Measurements from ENCODE around the gene PURA. TPM values are rescaled to one million over a fixed set of nuclear protein-coding genes. Genes with fewer than 3 reads are reported as not detected.
A peak's percentile ranks its signal among the peaks of the same experiment; 100 is the strongest.

PURA gene
- total RNA-seq, 1 donor from 2014 or later, result 9.2 TPM

GRCh38 chr5:140112685-140113179, 1.2 kb upstream of the PURA start:
- Histone ChIP-seq H3K27ac (ENCODE audit: low read depth, low read length) (no peak overlapping the region), H3K4me1 (ENCODE audit: insufficient read depth, low read length) (peaks cover 33% of the 10 kb centered on the region), H3K4me3 (ENCODE audit: insufficient read depth, low read depth, low read length) (peak overlapping the region; percentile 65), H3K9ac (ENCODE audit: low read length) (peak overlapping the region; percentile 83), H3K9me3 (ENCODE audit: insufficient read depth, low read depth, low read length) (no peaks in the 10 kb centered on the region), H3K79me2 (ENCODE audit: insufficient read depth, low read length) (peaks cover 72% of the 10 kb centered on the region), H4K20me1 (ENCODE audit: insufficient read depth, low read length) (peaks cover 77% of the 10 kb centered on the region), H2AFZ (ENCODE audit: low read depth, low read length) (no peak overlapping the region), H3K36me3 (ENCODE audit: insufficient read depth, low read length) (no peaks in the 10 kb centered on the region), H3K27me3 (ENCODE audit: insufficient read depth, low read length) (peaks cover 37% of the 10 kb centered on the region), H3K4me2 (ENCODE audit: low read length) (peak overlapping the region; percentile 91)
- no peak overlapping the region for H3K27ac Mint-ChIP-seq (ENCODE audit: unreplicated experiment)
- H3K4me3 Mint-ChIP-seq (ENCODE audit: unreplicated experiment), result peak overlapping the region; percentile 80
- FAIRE-seq, result no peak
- no peaks in the 10 kb centered on the region for H3K36me3 Mint-ChIP-seq (ENCODE audit: low read depth, unreplicated experiment)
- H3K27me3 Mint-ChIP-seq (ENCODE audit: low read depth, unreplicated experiment), result peaks cover 34% of the 10 kb centered on the region
- H3K9me3 Mint-ChIP-seq (ENCODE audit: unreplicated experiment), result no peaks in the 10 kb centered on the region
- peaks cover 27% of the 10 kb centered on the region for H3K4me1 Mint-ChIP-seq (ENCODE audit: low read depth, unreplicated experiment)
- TF ChIP-seq CTCF (IDR thresholded peaks at IDR 0.05; ENCODE audit: insufficient read depth, low read depth, low read length) (no peak), EZH2 (IDR thresholded peaks at IDR 0.05; ENCODE audit: insufficient read depth, low read length) (no peak)
- DNase-seq (ENCODE audit: low read depth), result peak; percentile 18

- H4K20me1 ChIP-seq (ENCODE audit: insufficient read depth, low read length), result peaks cover 80% of the 10 kb centered on the region
- peak overlapping the region; percentile 83 for H3K9ac ChIP-seq (ENCODE audit: low read length)
- H3K27ac ChIP-seq (ENCODE audit: low read depth, low read length), result peak overlapping the region; percentile 44
- FAIRE-seq, result no peak
- peak overlapping the region; percentile 53 for H3K27ac Mint-ChIP-seq (ENCODE audit: unreplicated experiment)
- H3K9me3 ChIP-seq (ENCODE audit: insufficient read depth, low read depth, low read length), result no peaks in the 10 kb centered on the region
- peak overlapping the region; percentile 70 for H2AFZ ChIP-seq (ENCODE audit: low read depth, low read length)
- H3K4me2 ChIP-seq (ENCODE audit: low read length), result peak overlapping the region; percentile 91
- peaks cover 34% of the 10 kb centered on the region for H3K27me3 Mint-ChIP-seq (ENCODE audit: low read depth, unreplicated experiment)
- H3K79me2 ChIP-seq (ENCODE audit: insufficient read depth, low read length), result peaks cover 73% of the 10 kb centered on the region
- H3K9me3 Mint-ChIP-seq (ENCODE audit: unreplicated experiment), result no peaks in the 10 kb centered on the region
- H3K4me1 Mint-ChIP-seq (ENCODE audit: low read depth, unreplicated experiment), result peaks cover 27% of the 10 kb centered on the region
- H3K4me3 Mint-ChIP-seq (ENCODE audit: unreplicated experiment), result peak overlapping the region; percentile 90
- peak overlapping the region; percentile 65 for H3K4me3 ChIP-seq (ENCODE audit: insufficient read depth, low read depth, low read length)
- H3K36me3 ChIP-seq (ENCODE audit: insufficient read depth, low read length), result no peaks in the 10 kb centered on the region
- TF ChIP-seq EZH2 (IDR thresholded peaks at IDR 0.05; ENCODE audit: insufficient read depth, low read length), result no peak
- TF ChIP-seq CTCF (IDR thresholded peaks at IDR 0.05; ENCODE audit: insufficient read depth, low read depth, low read length), result no peak
- peaks cover 31% of the 10 kb centered on the region for H3K4me1 ChIP-seq (ENCODE audit: insufficient read depth, low read length)
- no peaks in the 10 kb centered on the region for H3K36me3 Mint-ChIP-seq (ENCODE audit: low read depth, unreplicated experiment)
- H3K27me3 ChIP-seq (ENCODE audit: insufficient read depth, low read length), result peaks cover 37% of the 10 kb centered on the region
- no peak for DNase-seq (ENCODE audit: low read depth)
These were observed 670 bp upstream of the PURA start for GRCh38 chr5:140113180-140113698.
